K562 (cell line): ENCODE results near the gene FAM98C. TPM values are rescaled to one million over a fixed set of nuclear protein-coding genes. Genes with fewer than 3 reads are reported as not detected.

Experiments used
- ELF2 ChIP-seq: fragments of 250-450 bp; sonication (Bioruptor Pico); IDR thresholded peaks from 2 replicates; pipeline ENCODE4 v1.5.0; 2021; ENCODE audit warnings: mild to moderate bottlenecking
- GABPB1 ChIP-seq: sonication (generic); formaldehyde crosslinking; IDR thresholded peaks from 2 replicates; pipeline ENCODE4 v1.8.0; 2022; ENCODE audit warnings: mild to moderate bottlenecking, missing genetic modification reagents
- KLF6 ChIP-seq: fragments of 250-450 bp; sonication (Bioruptor Pico); IDR thresholded peaks from 2 replicates; pipeline ENCODE4 v1.4.0; 2020; ENCODE audit warnings: mild to moderate bottlenecking, moderate library complexity, borderline replicate concordance
- MTA2 ChIP-seq: fragments of 450-650 bp; IDR thresholded peaks from 2 replicates; pipeline ENCODE4 v1.6.1; 2016; ENCODE audit warnings: low read depth
- POLR2A ChIP-seq: fragments of 450-650 bp; conservative IDR thresholded peaks from 2 replicates; pipeline ENCODE4 v1.6.1; 2016
- RFX1 ChIP-seq: fragments of 450-650 bp; IDR thresholded peaks from 2 replicates; pipeline ENCODE4 v1.6.1; 2016; ENCODE audit warnings: mild to moderate bottlenecking, moderate library complexity
- TARDBP ChIP-seq: fragments of 450-650 bp; IDR thresholded peaks from 2 replicates; pipeline ENCODE4 v1.6.1; 2016
- polyA plus RNA-seq, 8 experiments: library from polyadenylated mRNA; depleted of rRNA in 4 of 8; stranded (reverse) in 5 of 8; unstranded in 3 of 8; fragments of >200 nt; fragmentation: Nextera tagmentation in 2 of 8; fragmentation: Illumina TruSeq in 1 of 8; extraction: Ambion mirVana in 2 of 8; extraction: Trizol in 1 of 8; gene quantifications; 2 replicates each; pipeline versions ENCODE4 v1.2.1 to v1.2.3, GENCODE V29; 2011 to 2014; ENCODE audit warnings: inconsistent platforms in 1 of 8, missing spikeins in 1 of 8
- total RNA-seq, 7 experiments: library from RNA; depleted of rRNA in 6 of 7; stranded (reverse); fragments of >200 nt in 6 of 7; fragmentation: Illumina TruSeq in 2 of 7; extraction: Trizol in 2 of 7; gene quantifications; 2 replicates each; pipeline versions ENCODE4 v1.2.1 to v1.2.3, GENCODE V29; 2011 to 2021; ENCODE audit warnings: low replicate concordance in 1 of 7
- TF ChIP-seq, protein P1 (sequence below): fragments of 250-450 bp; sonication (Bioruptor Pico); IDR thresholded peaks from 2 replicates; pipeline ENCODE4 v1.4.0; 2020
- TF ChIP-seq, protein P2 (sequence below): fragments of 250-450 bp; sonication (Bioruptor Pico); IDR thresholded peaks from 2 replicates; pipeline ENCODE4 v1.8.0; 2021; ENCODE audit warnings: moderate library complexity, mild to moderate bottlenecking, inconsistent platforms
- TF ChIP-seq, protein P3 (sequence below): fragments of 450-650 bp; formaldehyde crosslinking; IDR thresholded peaks from 2 replicates; pipeline ENCODE4 v1.4.0; 2020; ENCODE audit warnings: mild to moderate bottlenecking, moderate library complexity
- TF ChIP-seq, protein P4 (sequence below): sonication (generic); formaldehyde crosslinking; IDR thresholded peaks from 2 replicates; pipeline ENCODE4 v1.8.0; 2022; ENCODE audit warnings: mild to moderate bottlenecking, missing genetic modification reagents
- TF ChIP-seq, protein P5 (sequence below), 2 experiments: fragments of 200-800 bp in 1 of 2; sonication (Bioruptor generic) in 1 of 2; sonication (generic) in 1 of 2; formaldehyde crosslinking in 1 of 2; IDR thresholded peaks in 1 of 2; conservative IDR thresholded peaks in 1 of 2; 2 replicates each; pipeline versions ENCODE4 v1.5.0 to v1.6.1; 2016 to 2020; ENCODE audit warnings: missing compliant biosample characterization in 1 of 2, missing genetic modification characterization in 1 of 2, missing genetic modification reagents in 1 of 2

Gene FAM98C
- total and polyA plus RNA-seq, 9 of the 15 experiments (the other 6 are each of a cell fraction or from before 2014, with no cell fraction given) = 1.7 to 43.8 (median 13.7) TPM

DNA sequence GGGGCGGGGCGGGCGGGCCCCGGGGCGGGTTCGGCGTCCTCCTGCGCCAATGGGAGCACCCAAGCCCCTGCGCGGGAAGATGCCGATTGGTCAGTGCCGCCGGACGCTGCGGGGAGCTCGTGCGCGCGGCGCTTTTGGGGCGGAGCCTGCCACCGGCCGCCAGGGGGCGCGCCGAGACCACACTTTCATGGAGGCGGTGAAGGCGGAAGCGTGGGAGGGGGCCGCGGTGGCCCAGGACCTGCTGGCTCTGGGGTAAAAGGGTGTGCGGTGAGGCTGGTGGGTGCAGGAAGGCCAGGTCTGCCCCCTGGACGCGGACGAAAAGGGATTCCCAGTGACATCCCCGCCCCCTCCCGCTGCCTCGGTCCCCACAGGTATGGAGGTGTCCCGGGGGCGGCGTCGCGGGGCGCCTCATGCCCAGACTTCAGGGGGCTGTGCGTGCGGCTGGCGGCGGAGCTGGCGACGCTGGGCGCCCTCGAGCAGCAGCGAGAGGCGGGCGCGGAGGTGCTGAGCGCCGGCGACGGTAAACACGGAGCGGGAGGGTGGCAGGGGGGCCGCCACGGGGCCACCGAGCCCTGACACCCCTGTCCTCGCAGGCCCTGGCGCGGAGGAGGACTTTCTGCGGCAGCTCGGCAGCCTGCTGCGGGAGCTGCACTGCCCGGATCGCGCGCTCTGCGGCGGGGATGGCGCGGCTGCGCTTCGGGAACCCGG lies at the start of gene FAM98C (continued):
- TF ChIP-seq, protein P1, sequence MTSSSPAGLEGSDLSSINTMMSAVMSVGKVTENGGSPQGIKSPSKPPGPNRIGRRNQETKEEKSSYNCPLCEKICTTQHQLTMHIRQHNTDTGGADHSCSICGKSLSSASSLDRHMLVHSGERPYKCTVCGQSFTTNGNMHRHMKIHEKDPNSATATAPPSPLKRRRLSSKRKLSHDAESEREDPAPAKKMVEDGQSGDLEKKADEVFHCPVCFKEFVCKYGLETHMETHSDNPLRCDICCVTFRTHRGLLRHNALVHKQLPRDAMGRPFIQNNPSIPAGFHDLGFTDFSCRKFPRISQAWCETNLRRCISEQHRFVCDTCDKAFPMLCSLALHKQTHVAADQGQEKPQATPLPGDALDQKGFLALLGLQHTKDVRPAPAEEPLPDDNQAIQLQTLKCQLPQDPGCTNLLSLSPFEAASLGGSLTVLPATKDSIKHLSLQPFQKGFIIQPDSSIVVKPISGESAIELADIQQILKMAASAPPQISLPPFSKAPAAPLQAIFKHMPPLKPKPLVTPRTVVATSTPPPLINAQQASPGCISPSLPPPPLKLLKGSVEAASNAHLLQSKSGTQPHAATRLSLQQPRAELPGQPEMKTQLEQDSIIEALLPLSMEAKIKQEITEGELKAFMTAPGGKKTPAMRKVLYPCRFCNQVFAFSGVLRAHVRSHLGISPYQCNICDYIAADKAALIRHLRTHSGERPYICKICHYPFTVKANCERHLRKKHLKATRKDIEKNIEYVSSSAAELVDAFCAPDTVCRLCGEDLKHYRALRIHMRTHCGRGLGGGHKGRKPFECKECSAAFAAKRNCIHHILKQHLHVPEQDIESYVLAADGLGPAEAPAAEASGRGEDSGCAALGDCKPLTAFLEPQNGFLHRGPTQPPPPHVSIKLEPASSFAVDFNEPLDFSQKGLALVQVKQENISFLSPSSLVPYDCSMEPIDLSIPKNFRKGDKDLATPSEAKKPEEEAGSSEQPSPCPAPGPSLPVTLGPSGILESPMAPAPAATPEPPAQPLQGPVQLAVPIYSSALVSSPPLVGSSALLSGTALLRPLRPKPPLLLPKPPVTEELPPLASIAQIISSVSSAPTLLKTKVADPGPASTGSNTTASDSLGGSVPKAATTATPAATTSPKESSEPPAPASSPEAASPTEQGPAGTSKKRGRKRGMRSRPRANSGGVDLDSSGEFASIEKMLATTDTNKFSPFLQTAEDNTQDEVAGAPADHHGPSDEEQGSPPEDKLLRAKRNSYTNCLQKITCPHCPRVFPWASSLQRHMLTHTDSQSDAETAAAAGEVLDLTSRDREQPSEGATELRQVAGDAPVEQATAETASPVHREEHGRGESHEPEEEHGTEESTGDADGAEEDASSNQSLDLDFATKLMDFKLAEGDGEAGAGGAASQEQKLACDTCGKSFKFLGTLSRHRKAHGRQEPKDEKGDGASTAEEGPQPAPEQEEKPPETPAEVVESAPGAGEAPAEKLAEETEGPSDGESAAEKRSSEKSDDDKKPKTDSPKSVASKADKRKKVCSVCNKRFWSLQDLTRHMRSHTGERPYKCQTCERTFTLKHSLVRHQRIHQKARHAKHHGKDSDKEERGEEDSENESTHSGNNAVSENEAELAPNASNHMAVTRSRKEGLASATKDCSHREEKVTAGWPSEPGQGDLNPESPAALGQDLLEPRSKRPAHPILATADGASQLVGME (CRISPR knock-in tag) = peak; percentile 89; the same call in 1 of the 2 replicates
- TF ChIP-seq GABPB1 (CRISPR knock-in tag) (peak; percentile 80), KLF6 (CRISPR knock-in tag) (no peak), POLR2A (peak; percentile 69), ELF2 (CRISPR knock-in tag) (peak; percentile 85), RFX1 (no peak), MTA2 (no peak), TARDBP (peak; percentile 34; the same call in 1 of the 2 replicates)
- TF ChIP-seq, protein P2, sequence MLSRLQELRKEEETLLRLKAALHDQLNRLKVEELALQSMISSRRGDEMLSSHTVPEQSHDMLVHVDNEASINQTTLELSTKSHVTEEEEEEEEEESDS (CRISPR knock-in tag) = no peak
- TF ChIP-seq, protein P3, sequence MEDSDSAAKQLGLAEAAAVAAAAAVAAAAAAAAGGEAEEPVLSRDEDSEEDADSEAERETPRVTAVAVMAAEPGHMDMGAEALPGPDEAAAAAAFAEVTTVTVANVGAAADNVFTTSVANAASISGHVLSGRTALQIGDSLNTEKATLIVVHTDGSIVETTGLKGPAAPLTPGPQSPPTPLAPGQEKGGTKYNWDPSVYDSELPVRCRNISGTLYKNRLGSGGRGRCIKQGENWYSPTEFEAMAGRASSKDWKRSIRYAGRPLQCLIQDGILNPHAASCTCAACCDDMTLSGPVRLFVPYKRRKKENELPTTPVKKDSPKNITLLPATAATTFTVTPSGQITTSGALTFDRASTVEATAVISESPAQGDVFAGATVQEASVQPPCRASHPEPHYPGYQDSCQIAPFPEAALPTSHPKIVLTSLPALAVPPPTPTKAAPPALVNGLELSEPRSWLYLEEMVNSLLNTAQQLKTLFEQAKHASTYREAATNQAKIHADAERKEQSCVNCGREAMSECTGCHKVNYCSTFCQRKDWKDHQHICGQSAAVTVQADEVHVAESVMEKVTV = peak; percentile 93
- TF ChIP-seq, protein P4, sequence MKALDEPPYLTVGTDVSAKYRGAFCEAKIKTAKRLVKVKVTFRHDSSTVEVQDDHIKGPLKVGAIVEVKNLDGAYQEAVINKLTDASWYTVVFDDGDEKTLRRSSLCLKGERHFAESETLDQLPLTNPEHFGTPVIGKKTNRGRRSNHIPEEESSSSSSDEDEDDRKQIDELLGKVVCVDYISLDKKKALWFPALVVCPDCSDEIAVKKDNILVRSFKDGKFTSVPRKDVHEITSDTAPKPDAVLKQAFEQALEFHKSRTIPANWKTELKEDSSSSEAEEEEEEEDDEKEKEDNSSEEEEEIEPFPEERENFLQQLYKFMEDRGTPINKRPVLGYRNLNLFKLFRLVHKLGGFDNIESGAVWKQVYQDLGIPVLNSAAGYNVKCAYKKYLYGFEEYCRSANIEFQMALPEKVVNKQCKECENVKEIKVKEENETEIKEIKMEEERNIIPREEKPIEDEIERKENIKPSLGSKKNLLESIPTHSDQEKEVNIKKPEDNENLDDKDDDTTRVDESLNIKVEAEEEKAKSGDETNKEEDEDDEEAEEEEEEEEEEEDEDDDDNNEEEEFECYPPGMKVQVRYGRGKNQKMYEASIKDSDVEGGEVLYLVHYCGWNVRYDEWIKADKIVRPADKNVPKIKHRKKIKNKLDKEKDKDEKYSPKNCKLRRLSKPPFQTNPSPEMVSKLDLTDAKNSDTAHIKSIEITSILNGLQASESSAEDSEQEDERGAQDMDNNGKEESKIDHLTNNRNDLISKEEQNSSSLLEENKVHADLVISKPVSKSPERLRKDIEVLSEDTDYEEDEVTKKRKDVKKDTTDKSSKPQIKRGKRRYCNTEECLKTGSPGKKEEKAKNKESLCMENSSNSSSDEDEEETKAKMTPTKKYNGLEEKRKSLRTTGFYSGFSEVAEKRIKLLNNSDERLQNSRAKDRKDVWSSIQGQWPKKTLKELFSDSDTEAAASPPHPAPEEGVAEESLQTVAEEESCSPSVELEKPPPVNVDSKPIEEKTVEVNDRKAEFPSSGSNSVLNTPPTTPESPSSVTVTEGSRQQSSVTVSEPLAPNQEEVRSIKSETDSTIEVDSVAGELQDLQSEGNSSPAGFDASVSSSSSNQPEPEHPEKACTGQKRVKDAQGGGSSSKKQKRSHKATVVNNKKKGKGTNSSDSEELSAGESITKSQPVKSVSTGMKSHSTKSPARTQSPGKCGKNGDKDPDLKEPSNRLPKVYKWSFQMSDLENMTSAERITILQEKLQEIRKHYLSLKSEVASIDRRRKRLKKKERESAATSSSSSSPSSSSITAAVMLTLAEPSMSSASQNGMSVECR = peak; percentile 65; the same call in 1 of the 2 replicates
- TF ChIP-seq, protein P5, sequence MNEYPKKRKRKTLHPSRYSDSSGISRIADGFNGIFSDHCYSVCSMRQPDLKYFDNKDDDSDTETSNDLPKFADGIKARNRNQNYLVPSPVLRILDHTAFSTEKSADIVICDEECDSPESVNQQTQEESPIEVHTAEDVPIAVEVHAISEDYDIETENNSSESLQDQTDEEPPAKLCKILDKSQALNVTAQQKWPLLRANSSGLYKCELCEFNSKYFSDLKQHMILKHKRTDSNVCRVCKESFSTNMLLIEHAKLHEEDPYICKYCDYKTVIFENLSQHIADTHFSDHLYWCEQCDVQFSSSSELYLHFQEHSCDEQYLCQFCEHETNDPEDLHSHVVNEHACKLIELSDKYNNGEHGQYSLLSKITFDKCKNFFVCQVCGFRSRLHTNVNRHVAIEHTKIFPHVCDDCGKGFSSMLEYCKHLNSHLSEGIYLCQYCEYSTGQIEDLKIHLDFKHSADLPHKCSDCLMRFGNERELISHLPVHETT (CRISPR knock-in tag; conservative IDR thresholded peaks at IDR 0.05 in 1 of 2, IDR thresholded peaks at IDR 0.05 in 1 of 2) = 0 out of 4 replicates have a peak, but pooled peaks of 1 of the 2 experiments have one; percentile 15
